Neuronal stem cell (in vitro differentiated cells): Measurements from ENCODE around the gene HHIP. TPM values are rescaled to one million over a fixed set of nuclear protein-coding genes. Genes with fewer than 3 reads are reported as not detected.

Experiments
- DNase-seq: peaks from one replicate; pipeline ENCODE4 v3.0.0-alpha.2; 2013; ENCODE audit warnings: low spot score
- H2AFZ ChIP-seq: one replicate; pipeline ENCODE4 v1.6.1; 2013; ENCODE audit warnings: mild to moderate bottlenecking, low read length, inconsistent platforms
- H2AK5ac ChIP-seq: 2 replicates; pipeline ENCODE4 v1.6.1; 2013; ENCODE audit warnings: low read depth, mild to moderate bottlenecking, inconsistent platforms, low read length, moderate library complexity, mixed read lengths
- H2BK120ac ChIP-seq: 2 replicates; pipeline ENCODE4 v1.6.1; 2013; ENCODE audit warnings: low read depth, mild to moderate bottlenecking, inconsistent platforms, low read length, moderate library complexity, mixed read lengths
- H2BK12ac ChIP-seq: one replicate; pipeline ENCODE4 v1.6.1; 2013; ENCODE audit warnings: low read length, inconsistent platforms
- H2BK15ac ChIP-seq: 2 replicates; pipeline ENCODE4 v1.6.1; 2013; ENCODE audit warnings: mild to moderate bottlenecking, low read length, inconsistent platforms, mixed read lengths
- H2BK5ac ChIP-seq: one replicate; pipeline ENCODE4 v1.6.1; 2013; ENCODE audit warnings: inconsistent platforms, mild to moderate bottlenecking, low read length, moderate library complexity
- H3K14ac ChIP-seq: one replicate; pipeline ENCODE4 v1.6.1; 2013; ENCODE audit warnings: low read length, inconsistent platforms
- H3K18ac ChIP-seq: 2 replicates; pipeline ENCODE4 v1.6.1; 2013; ENCODE audit warnings: low read length, inconsistent platforms
- H3K23ac ChIP-seq: 2 replicates; pipeline ENCODE4 v1.6.1; 2013; ENCODE audit warnings: low read depth, mild to moderate bottlenecking, mixed read lengths, low read length, inconsistent platforms; ENCODE audit not compliant: poor library complexity
- H3K27ac ChIP-seq: replicated peaks from 3 replicates; pipeline ENCODE4 v1.5.1; 2013; ENCODE audit warnings: low read length, inconsistent platforms
- H3K27me3 ChIP-seq, 3 experiments: 2 replicates each; pipeline ENCODE4 v1.6.1; 2013; ENCODE audit warnings: low read length in 3 of 3, mild to moderate bottlenecking in 2 of 3, inconsistent platforms in 1 of 3, low read depth in 1 of 3, mixed read lengths in 1 of 3, moderate library complexity in 1 of 3; ENCODE audit not compliant: control insufficient read depth in 3 of 3, insufficient read depth in 3 of 3
- H3K36me3 ChIP-seq, 2 donors: replicated peaks in 1 of 2; 2 replicates each; pipeline ENCODE4 v1.6.1; 2013; ENCODE audit warnings: low read length in 2 of 2; ENCODE audit not compliant: control insufficient read depth in 2 of 2, insufficient read depth in 2 of 2
- H3K4ac ChIP-seq: 2 replicates; pipeline ENCODE4 v1.6.1; 2013; ENCODE audit warnings: inconsistent platforms, mild to moderate bottlenecking, low read length, moderate library complexity
- H3K4me1 ChIP-seq, 2 donors: 1 replicate in 1 of 2; 2 replicates in 1 of 2; pipeline ENCODE4 v1.6.1; 2013; ENCODE audit warnings: low read length in 2 of 2, low read depth in 1 of 2; ENCODE audit not compliant: control insufficient read depth in 2 of 2, insufficient read depth in 1 of 2
- H3K4me2 ChIP-seq: one replicate; pipeline ENCODE4 v1.6.1; 2013; ENCODE audit warnings: mild to moderate bottlenecking, low read length, inconsistent platforms; ENCODE audit not compliant: insufficient read depth, poor library complexity, severe bottlenecking
- H3K4me3 ChIP-seq, 2 donors: 2 replicates each; pipeline ENCODE4 v1.5.1; 2013; ENCODE audit warnings: low read length in 2 of 2, mild to moderate bottlenecking in 2 of 2, inconsistent platforms in 1 of 2, moderate library complexity in 1 of 2
- H3K79me1 ChIP-seq: one replicate; pipeline ENCODE4 v1.6.1; 2013; ENCODE audit warnings: low read depth, mild to moderate bottlenecking, inconsistent platforms, low read length, moderate library complexity
- H3K9ac ChIP-seq: one replicate; pipeline ENCODE4 v1.6.1; 2013; ENCODE audit warnings: mild to moderate bottlenecking, low read depth, low read length, inconsistent platforms; ENCODE audit not compliant: poor library complexity
- H3K9me3 ChIP-seq, 2 donors: replicated peaks in 1 of 2; 2 replicates each; pipeline versions ENCODE3 to v1.6.1; 2013; ENCODE audit warnings: low read length in 2 of 2, mild to moderate bottlenecking in 2 of 2, inconsistent platforms in 1 of 2, low read depth in 1 of 2, mixed read lengths in 1 of 2, moderate library complexity in 1 of 2; ENCODE audit not compliant: control insufficient read depth in 2 of 2, insufficient read depth in 1 of 2
- H4K8ac ChIP-seq: one replicate; pipeline ENCODE4 v1.6.1; 2013; ENCODE audit warnings: low read depth, mild to moderate bottlenecking, inconsistent platforms, low read length, moderate library complexity
- H4K91ac ChIP-seq: one replicate; pipeline ENCODE4 v1.6.1; 2013; ENCODE audit warnings: low read length, low read depth, mild to moderate bottlenecking, inconsistent platforms; ENCODE audit not compliant: poor library complexity
- WGBS, 2 donors: extraction: QIAGEN DNeasy Blood & Tissue Kit; methylation state at CpG; one replicate each; pipeline ENCODE4 v1.1.7; 2013; ENCODE audit warnings: missing lambda C conversion rate in 2 of 2, mixed read lengths in 1 of 2; ENCODE audit not compliant: insufficient read length in 2 of 2, insufficient replicate concordance in 1 of 2; ENCODE audit errors: extremely low coverage in 2 of 2; 5-methylcytosine and 5-hydroxymethylcytosine counted together
- polyA plus RNA-seq, 2 experiments: library from polyadenylated mRNA; stranded (reverse); fragments of 200-250 nt; gene quantifications; one replicate each; pipeline ENCODE4 v1.2.3, GENCODE V29; 2013

Gene HHIP, protein sequence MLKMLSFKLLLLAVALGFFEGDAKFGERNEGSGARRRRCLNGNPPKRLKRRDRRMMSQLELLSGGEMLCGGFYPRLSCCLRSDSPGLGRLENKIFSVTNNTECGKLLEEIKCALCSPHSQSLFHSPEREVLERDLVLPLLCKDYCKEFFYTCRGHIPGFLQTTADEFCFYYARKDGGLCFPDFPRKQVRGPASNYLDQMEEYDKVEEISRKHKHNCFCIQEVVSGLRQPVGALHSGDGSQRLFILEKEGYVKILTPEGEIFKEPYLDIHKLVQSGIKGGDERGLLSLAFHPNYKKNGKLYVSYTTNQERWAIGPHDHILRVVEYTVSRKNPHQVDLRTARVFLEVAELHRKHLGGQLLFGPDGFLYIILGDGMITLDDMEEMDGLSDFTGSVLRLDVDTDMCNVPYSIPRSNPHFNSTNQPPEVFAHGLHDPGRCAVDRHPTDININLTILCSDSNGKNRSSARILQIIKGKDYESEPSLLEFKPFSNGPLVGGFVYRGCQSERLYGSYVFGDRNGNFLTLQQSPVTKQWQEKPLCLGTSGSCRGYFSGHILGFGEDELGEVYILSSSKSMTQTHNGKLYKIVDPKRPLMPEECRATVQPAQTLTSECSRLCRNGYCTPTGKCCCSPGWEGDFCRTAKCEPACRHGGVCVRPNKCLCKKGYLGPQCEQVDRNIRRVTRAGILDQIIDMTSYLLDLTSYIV
- 0.06 TPM for polyA plus RNA-seq (2013, experiment 1 of 2)
- polyA plus RNA-seq (2013, experiment 2 of 2), result 0.06 TPM

- Histone ChIP-seq H4K8ac (peak within 1 kb of the TSS; percentile 93), H3K23ac (no peak within 1 kb of the TSS), H3K4me1 (peaks cover 8 to 22% of the 10 kb centered on the region in 2 donors), H3K79me1 (no peaks in the 10 kb centered on the region), H2AK5ac (no peak within 1 kb of the TSS), H3K9ac (peak within 1 kb of the TSS; percentile 73), H3K27me3 (peaks cover 0 to 24% (median 0%) of the 10 kb centered on the region in 3 experiments), H3K36me3 (no peaks in the 10 kb centered on the region), H3K18ac (peak within 1 kb of the TSS; percentile 85), H3K9me3 (peaks cover 0 to 2% of the 10 kb centered on the region in 2 donors), H3K4ac (no peak within 1 kb of the TSS), H2BK12ac (no peak within 1 kb of the TSS), H3K4me2 (peak within 1 kb of the TSS; percentile 89), H3K27ac (no peak within 1 kb of the TSS), H2BK5ac (no peak within 1 kb of the TSS), H2BK120ac (peak within 1 kb of the TSS; percentile 35), H4K91ac (no peak within 1 kb of the TSS), H2BK15ac (no peak within 1 kb of the TSS), H3K14ac (no peak within 1 kb of the TSS), H2AFZ (peak within 1 kb of the TSS; percentile 90), H3K4me3 (peak within 1 kb of the TSS; percentile 52 to 88)
- no peak for DNase-seq
- WGBS, 2 donors, result no CpG with 5 or more reads among the region's 79 CpGs
Observed at GRCh38 chr4:144645631-144646522, at the start of gene HHIP. Gene HHIP, plus strand, starts transcription at chr4:144646156. Its CDS starts 520 bp downstream, at chr4:144646676.

DNA sequence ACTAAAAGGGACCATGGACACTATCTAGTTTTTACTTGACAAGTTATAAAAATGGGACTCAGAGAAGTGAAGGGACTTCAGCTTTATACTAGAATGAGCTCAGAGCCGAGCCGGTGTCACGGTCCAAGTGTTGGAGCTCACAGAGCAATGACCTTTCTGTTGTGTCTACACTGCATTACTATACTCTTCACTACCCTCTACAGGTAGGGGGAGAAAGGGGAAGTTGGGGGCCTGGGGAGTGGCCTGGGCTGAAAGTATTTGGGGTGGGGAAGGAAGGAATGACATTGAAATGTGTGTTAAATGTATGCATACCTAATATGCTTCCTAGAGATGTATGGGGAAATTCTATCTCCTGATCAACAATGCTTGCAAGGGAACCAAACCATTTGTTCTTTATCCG, 48.8 kb upstream of the HHIP start:
- no peaks in the 10 kb centered on the region for H3K36me3 ChIP-seq
- H2BK120ac ChIP-seq, result no peak overlapping the region
- DNase-seq, result no peak
- no peak overlapping the region for H4K91ac ChIP-seq
- H4K8ac ChIP-seq, result no peak overlapping the region
- H3K9me3 ChIP-seq, result no peaks in the 10 kb centered on the region
- no peaks in the 10 kb centered on the region for H3K79me1 ChIP-seq
- H3K18ac ChIP-seq, result no peak overlapping the region
- WGBS, 2 donors, result no CpG with 5 or more reads among the region's 4 CpGs
- no peak overlapping the region for H2BK5ac ChIP-seq
- no peak overlapping the region for H3K4ac ChIP-seq
- no peak overlapping the region for H3K23ac ChIP-seq
- no peak overlapping the region for H3K4me3 ChIP-seq
- no peaks in the 10 kb centered on the region for H3K27me3 ChIP-seq
- no peak overlapping the region for H2AFZ ChIP-seq
- no peak overlapping the region for H2AK5ac ChIP-seq
- no peak overlapping the region for H2BK15ac ChIP-seq
- no peak overlapping the region for H3K9ac ChIP-seq
- H3K4me2 ChIP-seq, result no peak overlapping the region
- no peak overlapping the region for H2BK12ac ChIP-seq
- no peak overlapping the region for H3K27ac ChIP-seq
- no peak overlapping the region for H3K14ac ChIP-seq
- H3K4me1 ChIP-seq, result no peaks in the 10 kb centered on the region

DNA sequence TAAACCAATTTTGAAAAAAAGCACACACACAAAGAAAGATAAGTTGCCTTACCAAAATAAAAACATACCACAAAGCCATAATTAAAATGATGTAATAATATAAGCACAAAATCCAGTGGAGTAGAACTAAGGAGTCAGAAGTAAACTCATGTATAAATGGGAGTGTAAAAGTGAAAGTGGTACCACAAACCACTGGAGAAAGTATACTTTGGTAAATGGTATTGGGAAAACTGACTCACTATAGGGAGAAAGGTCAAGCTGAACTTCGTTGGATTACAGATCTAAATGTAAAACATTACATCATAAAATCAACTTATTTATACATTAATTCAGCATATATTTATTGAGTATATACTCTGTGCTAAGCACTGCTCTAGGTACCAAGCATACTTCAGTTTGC, 46.3 kb upstream of the HHIP start:
- Histone ChIP-seq H3K18ac (no peak overlapping the region), H2BK12ac (no peak overlapping the region), H3K4me3 (no peak overlapping the region), H3K27ac (no peak overlapping the region), H3K23ac (no peak overlapping the region), H2BK5ac (no peak overlapping the region), H2BK15ac (no peak overlapping the region), H4K8ac (no peak overlapping the region), H2BK120ac (no peak overlapping the region), H4K91ac (no peak overlapping the region), H3K4me1 (no peaks in the 10 kb centered on the region), H3K9ac (no peak overlapping the region), H3K79me1 (no peaks in the 10 kb centered on the region), H3K27me3 (no peaks in the 10 kb centered on the region), H2AFZ (no peak overlapping the region), H3K9me3 (no peaks in the 10 kb centered on the region), H2AK5ac (no peak overlapping the region), H3K36me3 (no peaks in the 10 kb centered on the region), H3K14ac (no peak overlapping the region), H3K4me2 (no peak overlapping the region), H3K4ac (no peak overlapping the region)
- no CpG with 5 or more reads among the region's 1 CpG for WGBS, 2 donors
- no peak for DNase-seq
